Measurements from ENCODE around the gene NKPD1.

NKPD1 gene

DNA sequence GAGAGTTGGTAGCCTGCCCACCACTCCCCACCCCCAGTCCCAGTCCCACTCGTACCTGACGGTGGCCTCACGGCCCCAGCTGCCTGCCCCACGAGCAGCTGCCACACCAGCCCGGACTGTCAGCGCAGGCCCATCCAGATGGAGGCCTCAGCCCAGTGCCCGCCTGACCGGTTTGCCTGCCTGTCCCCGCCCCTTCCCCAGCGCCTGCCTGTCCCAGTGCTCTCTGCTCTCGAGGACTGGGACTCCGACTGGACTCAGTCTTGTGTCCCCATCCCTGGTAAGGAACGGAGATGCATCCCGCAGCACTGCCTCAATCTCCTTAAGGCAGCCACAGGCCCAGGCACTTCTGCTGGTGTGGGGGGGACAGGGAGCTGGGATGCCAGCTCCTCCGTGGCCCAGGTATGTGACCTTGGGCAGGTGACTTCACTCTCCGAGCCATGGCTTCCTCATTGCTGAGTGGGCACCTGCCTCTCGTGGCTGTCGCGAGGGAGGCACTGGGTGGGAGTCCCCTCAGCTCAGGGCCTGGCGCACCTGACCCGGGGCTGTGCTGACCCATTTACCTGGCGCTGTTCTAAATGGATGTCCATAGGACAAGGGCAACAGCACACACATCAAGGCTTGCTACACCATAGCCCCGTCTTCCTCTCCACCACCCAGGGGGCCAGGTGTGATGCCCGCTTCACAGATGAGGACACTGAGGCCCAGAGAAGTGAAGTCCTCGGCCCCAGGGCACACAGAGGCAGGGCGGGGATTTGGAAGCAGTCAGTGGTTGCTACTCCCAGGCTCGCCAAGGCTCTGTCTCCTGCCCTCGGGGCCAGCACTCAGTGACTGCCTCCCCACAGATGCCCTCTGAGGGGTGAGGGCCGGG, at the start of gene NKPD1:
Gene NKPD1 (minus strand): TSS at position 113 of the 868 bp plus-strand sequence. CDS start 832 bp downstream, outside the sequence.
- DNase-seq, result no peak

DNA sequence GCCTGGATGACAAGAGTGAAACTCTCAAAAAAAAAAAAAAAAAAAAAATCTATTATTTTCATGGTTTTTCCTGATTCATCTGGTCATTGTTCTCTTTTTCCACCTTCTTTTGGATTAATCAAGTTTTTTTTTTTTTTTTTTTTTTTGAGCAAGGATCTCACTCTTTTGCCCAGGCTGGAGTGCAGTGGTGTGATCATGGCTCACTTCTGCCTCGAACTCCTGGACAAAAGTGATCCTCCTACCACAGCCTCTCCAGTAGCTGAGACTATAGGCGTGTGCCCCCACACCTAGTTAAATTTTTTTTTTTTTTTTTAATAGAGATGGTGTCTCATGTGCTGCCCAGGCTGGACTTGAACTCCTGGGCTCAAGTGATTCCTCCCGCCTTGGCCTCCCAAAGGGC, 45.5 kb upstream of the NKPD1 start:
- no peak for DNase-seq

DNA sequence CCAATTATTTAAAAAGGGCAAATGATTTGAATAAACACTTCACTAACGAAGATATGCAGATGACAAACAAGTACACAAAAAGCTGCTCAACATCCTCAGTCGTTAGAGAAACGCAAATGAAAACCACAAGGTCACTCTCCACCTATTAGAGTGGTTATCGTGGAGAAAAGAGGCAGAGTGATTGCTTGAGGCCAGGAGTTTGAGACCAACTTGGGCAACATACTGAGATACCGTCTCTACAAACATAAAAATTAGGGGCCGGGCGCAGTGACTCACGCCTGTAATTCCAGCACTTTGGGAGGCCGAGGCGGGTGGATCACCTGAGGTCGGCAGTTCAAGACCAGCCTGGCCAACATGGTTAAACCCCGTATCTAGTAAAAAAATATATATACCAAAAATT, 45.0 kb upstream of the NKPD1 start:
- no peak for DNase-seq

GRCh38 chr19:45202637-45203036, 41.9 kb upstream of the NKPD1 start:
- DNase-seq, result no peak

DNA sequence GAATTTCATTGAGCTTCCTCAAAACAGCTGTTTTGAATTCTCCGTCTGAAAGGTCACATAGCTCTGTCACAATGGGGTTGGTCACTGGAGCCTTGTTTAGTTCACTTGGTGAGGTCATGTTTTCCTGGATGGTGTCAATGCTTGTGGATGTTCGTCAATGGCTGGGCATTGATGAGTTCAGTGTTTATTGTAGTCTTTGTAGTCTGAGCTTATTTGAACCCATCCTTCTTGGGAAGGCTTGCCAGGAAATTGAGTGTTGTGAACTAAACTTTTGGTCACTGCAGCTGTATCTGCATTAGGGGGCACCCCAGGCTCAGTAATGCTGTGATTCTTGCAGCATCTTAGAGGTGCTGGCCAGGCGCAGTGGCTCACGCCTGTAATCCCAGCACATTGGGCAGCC, 39.8 kb upstream of the NKPD1 start:
- DNase-seq, result no peak

- no peak for DNase-seq
These were observed 35.0 kb upstream of the NKPD1 start for GRCh38 chr19:45195764-45196163.

DNA sequence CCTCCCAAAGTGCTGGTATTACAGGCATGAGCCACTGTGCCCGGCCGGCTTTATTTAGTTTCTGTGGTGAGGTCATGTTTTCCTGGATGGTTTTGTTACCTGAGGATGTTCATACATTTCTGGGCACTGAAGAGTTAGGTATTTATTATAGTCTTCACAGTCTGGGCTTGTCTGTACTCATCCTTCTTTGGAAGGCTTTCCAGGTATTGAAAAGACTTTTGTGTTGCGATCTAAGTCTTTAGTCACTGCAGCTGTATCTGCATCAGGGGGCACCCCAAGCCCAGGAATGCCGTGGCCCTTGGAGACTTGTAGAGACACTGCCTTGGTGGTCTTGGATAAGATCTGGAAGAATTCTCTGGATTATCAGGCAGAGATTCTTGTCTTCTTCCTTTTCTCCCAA, 30.6 kb upstream of the NKPD1 start:
- no peak for DNase-seq

GRCh38 chr19:45189971-45190370, 29.2 kb upstream of the NKPD1 start:
- no peak for DNase-seq

DNA sequence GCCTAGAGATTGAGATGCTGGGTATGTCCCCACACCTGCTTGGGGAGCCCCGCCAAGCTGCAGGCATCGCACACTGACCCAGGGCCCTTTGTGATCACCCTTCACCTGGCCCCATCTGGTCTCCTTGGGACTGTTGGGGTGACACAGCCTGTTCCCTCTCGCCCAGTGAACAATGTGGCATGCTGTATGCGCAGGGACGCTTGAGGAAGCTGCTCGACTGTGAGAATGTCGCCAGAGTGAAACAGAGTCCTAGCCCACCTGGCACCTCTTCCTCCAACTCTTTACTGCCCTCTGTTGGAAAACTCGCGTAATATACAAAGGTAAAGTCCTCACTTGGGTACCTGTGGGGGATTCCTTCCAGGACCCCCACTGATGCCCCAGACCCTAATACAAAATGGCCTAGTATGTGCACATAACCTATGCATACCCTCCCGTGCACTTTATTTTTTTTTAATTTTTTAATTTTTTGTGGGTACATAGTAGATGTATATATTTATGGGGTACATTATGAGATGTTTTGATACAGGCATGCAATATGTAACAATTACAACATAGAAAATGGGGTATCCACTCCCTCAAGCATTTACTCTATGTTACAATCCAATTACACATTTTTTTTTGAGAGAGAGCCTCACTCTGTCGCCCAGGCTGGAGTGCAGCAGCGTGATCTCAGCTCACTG, 26.8 kb upstream of the NKPD1 start:
- DNase-seq, result peak; percentile 42

GRCh38 chr19:45186509-45187334, 25.9 kb upstream of the NKPD1 start:
- DNase-seq, result no peak

DNA sequence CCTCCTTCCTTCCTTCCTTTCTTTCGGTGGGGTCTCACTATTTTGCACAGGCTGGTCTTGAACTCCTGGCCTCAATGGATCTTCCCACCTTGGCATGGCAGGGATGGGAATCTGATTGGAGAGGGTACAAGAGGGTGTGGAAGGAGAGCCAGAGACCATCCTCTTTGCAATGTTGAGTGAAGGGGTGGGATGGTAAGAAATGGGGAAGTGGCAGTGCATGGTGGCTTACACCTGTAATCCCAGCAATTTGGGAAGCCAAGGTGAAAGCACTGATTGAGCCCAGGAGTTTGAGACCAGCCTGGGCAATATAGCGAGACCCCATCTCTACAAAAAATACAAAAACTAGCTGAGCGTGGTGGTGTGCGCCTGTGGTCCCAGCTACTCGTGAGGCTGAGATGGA, 23.3 kb upstream of the NKPD1 start:
- DNase-seq, result no peak

GRCh38 chr19:45182758-45183157, 22.0 kb upstream of the NKPD1 start:
- no peak for DNase-seq

DNA sequence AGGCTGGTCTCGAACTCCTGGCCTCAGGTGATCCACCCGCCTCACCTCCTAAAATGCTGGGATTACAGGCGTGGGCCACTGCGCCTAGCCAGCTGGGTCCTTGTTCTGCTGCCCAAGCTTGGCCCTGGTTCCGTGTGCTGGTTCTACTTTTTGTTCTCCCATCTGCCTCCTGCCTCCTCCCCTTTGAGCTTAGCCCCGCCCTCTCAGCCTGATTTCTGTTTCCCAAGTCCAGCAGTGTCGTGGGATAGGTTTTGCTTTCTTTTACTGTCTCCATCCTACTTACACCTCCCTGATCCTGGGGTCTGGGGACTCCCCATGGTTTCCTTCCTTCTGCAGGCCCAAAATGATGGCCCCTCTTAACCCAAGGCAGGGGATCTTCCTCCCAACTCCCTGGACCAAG, 20.2 kb upstream of the NKPD1 start:
- DNase-seq, result no peak

DNA sequence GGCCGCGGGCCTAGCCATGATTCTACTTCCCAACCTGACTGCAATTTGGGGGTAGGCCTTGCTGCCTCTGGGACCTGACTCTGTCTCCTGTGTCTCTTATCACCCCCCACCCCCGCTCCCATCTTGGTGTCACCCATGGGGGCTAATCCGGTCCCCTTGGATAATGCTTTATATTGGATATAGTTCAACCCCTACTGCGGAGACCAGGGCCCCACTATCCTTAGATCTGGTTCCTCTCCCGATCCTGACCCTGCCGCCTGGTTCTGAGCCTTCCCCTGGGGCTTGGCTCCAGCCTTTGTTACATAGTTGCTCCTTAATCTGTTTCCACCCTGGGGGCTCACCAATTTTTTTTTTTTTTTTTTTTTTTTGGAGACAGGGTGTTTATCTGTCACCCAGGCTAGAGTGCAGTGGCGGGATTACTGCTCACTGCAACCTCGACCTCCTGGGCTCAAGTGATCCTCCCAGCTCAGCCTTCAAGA, 19.1 kb upstream of the NKPD1 start:
- no peak for DNase-seq

- DNase-seq, result peak; percentile 37
These were observed 18.5 kb upstream of the NKPD1 start for GRCh38 chr19:45179072-45179891.

DNA sequence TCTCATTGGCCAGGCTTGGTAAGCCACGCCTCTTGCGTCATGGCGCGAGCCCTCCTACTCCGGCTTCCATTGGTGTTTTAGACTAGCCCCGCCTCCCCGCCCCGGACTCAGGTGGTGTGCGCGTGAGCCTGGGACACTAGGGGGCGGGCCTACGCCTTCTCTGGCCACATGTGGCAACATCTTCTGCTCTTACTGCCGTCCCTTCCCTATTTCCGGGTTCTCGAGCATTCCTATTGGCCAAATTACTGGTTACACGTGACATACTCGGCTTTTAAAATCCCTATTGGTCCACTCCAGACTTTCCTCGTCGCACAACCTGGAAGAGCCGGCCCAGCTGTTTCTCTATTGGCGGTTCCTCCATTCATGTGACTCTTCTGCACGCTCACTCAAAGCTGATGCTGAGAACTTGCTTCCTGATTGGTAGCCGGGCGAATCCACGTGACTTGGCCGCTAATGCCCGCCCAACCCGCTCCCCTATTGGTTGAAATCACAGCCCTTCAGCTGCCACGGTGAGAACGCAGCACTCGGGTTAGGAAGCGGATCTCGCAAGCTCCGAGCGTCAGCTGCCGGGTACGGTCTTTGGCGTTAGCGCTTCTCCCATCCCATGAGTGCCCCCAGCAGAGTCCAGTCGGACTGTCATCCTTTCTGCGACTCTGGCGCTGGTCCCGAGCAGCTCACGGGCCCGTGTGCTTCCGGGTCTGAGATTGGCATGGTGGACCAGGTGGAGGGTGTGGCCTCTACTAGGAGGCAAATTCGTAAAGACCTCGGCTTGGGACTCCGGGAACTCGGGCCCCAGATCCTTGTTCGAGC, 17.7 kb upstream of the NKPD1 start, which contains the start of gene BLOC1S3:
Gene BLOC1S3 (plus strand): TSS at position 523 of the 810 bp plus-strand sequence. CDS start 513 bp downstream, outside the sequence.
- DNase-seq, result peak; percentile 100

GRCh38 chr19:45177817-45178261, 17.1 kb upstream of the NKPD1 start, which contains the start of gene TRAPPC6A:
Gene TRAPPC6A, minus strand, starts transcription at chr19:45178237. Its CDS starts 19 bp downstream, at chr19:45178218.
- no peak for DNase-seq

DNA sequence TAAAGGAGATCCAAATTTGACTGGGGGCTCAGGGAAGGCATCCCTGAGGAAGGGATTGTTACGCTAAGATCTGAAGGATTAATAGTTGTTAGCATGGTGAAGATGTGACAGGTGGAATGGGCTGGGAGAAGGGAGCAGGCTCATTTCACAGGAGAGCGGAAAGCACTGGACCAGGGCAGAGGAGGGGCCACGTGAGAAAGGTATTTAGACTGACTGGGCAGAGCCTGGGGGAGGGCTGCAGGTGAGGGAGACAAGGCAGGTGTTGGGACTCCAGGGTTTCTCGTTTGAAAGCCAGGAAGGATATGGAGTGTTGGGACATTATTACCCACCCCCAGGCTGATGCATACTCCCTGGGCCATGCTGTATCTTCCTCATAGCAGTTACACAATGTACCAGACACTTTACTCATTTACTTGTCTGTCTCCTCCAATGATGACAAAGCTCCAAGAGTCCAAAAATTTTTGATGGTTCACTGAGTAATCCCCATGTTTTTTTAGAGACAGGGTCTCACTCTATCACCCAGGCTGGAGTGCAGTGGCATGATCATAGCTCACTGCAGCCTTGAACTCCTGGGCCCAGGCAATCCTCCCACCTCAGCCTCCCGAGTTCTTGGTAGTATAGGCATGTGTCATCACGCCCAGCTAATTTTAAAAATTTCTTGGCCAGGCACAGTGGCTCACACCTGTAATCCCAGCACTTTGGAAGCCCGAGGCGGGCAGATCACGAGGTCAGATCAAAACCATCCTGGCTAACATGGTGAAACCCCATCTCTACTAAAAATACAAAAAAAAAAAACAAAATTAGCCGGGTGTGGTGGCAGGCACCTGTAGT, 14.9 kb upstream of the NKPD1 start:
- no peak for DNase-seq

DNA sequence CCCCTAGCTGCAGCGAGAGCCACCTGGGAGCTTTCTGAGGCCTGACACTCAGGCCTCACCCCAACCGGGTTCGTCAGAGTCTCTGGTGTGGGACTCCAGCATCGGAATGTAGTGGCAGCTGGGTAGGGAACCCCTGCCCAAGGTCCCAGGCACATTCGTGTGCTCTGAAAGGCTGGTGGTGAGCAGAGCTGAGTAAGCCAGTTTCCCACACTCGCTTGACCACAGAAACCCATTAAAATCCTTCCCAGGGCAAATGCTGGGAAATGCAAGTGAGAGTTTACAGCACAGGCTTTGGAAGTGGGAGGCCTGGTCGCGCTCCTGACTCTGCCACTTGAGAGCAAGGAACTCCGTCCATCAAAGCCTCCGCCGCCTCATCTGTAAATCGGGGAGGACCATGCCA, 13.0 kb upstream of the NKPD1 start:
- DNase-seq, result no peak

DNA sequence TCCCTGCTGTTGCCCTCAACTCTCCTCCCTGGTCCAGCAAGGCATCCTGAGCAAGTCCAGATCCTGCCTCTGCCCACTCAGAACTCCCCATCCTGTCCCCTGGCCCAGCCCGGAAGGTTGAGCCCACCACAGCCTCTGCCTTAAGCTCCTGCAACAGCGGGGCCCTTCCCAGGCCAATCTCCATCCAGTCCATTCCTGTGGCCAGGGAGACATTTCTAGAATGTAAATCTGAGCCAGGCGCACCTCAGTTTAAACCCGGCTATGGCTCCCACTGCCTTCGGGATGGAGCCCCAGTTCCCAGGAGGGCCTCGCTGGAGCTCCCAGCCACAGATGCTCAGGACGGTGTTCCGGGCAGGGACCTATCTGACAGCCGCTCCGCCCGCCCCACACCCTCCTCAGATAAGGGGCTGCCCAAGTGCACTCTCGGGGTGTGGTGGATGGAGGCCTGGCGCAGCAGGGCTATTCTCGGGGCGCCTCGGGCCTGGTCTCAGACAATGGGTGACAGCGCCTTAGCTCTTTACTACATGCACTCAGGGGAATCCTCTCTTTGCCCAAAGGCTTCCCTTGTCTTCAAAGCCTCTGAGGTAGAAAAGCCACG, 11.9 kb upstream of the NKPD1 start:
- no peak for DNase-seq

Measured in CD4-positive, alpha-beta T cell treated with Interleukin-6 for 4 hours (primary cell).